ENCODE measurements around the gene PPFIA1. TPM values are rescaled to one million over a fixed set of nuclear protein-coding genes. Genes with fewer than 3 reads are reported as not detected.

PPFIA1 gene
- total RNA-seq, 4 donors from 2014 or later, result 43.7 to 82.8 (median 69.3) TPM

GRCh38 chr11:70410276-70411205 lies 140.1 kb downstream of the PPFIA1 start:
- H3K36me3 ChIP-seq, result peaks cover 0 to 100% (median 4%) of the 10 kb centered on the region in 3 donors
- no peak overlapping the region for H3K27ac ChIP-seq
- no peak for TF ChIP-seq EP300 (IDR thresholded peaks at IDR 0.05)
- no peak for TF ChIP-seq POLR2A (IDR thresholded peaks at IDR 0.05)
- TF ChIP-seq CTCF (IDR thresholded peaks at IDR 0.05), result no peak
- WGBS, 2 donors, result 88 to 93% methylated on average over 28 of the region's 29 CpGs
- H3K4me1 ChIP-seq, result no peaks in the 10 kb centered on the region
- H3K9me3 ChIP-seq, result no peaks in the 10 kb centered on the region
- no peaks in the 10 kb centered on the region for H3K27me3 ChIP-seq
- no peak for DNase-seq (ENCODE audit: low spot score in 2 of 2)
- H3K4me3 ChIP-seq, result no peak overlapping the region

- TF ChIP-seq EP300 (IDR thresholded peaks at IDR 0.05) (no peak), POLR2A (IDR thresholded peaks at IDR 0.05) (no peak), CTCF (IDR thresholded peaks at IDR 0.05) (no peak)
- H3K27me3 ChIP-seq, result no peaks in the 10 kb centered on the region
- no peak overlapping the region for H3K4me3 ChIP-seq
- 94 to 95% methylated on average over 15 of the region's 15 CpGs for WGBS, 2 donors
- H3K36me3 ChIP-seq, result peaks cover 0 to 100% (median 4%) of the 10 kb centered on the region in 3 donors
- H3K27ac ChIP-seq, result no peak overlapping the region
- H3K9me3 ChIP-seq, result no peaks in the 10 kb centered on the region
- no peaks in the 10 kb centered on the region for H3K4me1 ChIP-seq
- no peak for DNase-seq (ENCODE audit: low spot score in 2 of 2)
Measured at GRCh38 chr11:70411713-70412452, 141.4 kb downstream of the PPFIA1 start.

- TF ChIP-seq EP300 (IDR thresholded peaks at IDR 0.05), result no peak
- TF ChIP-seq CTCF (IDR thresholded peaks at IDR 0.05), result no peak
- no peak for TF ChIP-seq POLR2A (IDR thresholded peaks at IDR 0.05)
- Histone ChIP-seq H3K4me1 (no peaks in the 10 kb centered on the region), H3K4me3 (no peak overlapping the region), H3K27ac (no peak overlapping the region), H3K27me3 (no peaks in the 10 kb centered on the region), H3K9me3 (no peaks in the 10 kb centered on the region), H3K36me3 (peaks cover 0 to 100% (median 4%) of the 10 kb centered on the region in 3 donors)
- DNase-seq (ENCODE audit: low spot score in 2 of 2), result no peak
- 87 to 92% methylated on average over 3 to 10 of the region's 10 CpGs for WGBS, 2 donors
Measured at GRCh38 chr11:70413151-70413550, 142.7 kb downstream of the PPFIA1 start.

GRCh38 chr11:70414341-70415100 lies 144.0 kb downstream of the PPFIA1 start:
- H3K36me3 ChIP-seq, result peaks cover 0 to 100% (median 0%) of the 10 kb centered on the region in 3 donors
- H3K4me3 ChIP-seq, result no peak overlapping the region
- H3K9me3 ChIP-seq, result no peaks in the 10 kb centered on the region
- DNase-seq (ENCODE audit: low spot score in 2 of 2), result no peak
- TF ChIP-seq CTCF (IDR thresholded peaks at IDR 0.05) (no peak), POLR2A (IDR thresholded peaks at IDR 0.05) (no peak), EP300 (IDR thresholded peaks at IDR 0.05) (no peak)
- no peaks in the 10 kb centered on the region for H3K4me1 ChIP-seq
- no peaks in the 10 kb centered on the region for H3K27me3 ChIP-seq
- H3K27ac ChIP-seq, result no peak overlapping the region
- WGBS, 2 donors, result 89 to 92% methylated on average over 28 of the region's 28 CpGs
